Stimulated activated CD8-positive, alpha-beta memory T cell treated with anti-CD3 and anti-CD28 coated beads, Interleukin-12 subunit alpha, Interleukin-12 subunit beta, amount 100 ng/mL, for 24 hours (primary cell): ENCODE data around the gene MFSD6L.

Experiments
- DNase-seq: peaks from one replicate; pipeline ENCODE4 v3.0.0-alpha.2; 2020; ENCODE audit errors: extremely low read depth

Gene MFSD6L, protein sequence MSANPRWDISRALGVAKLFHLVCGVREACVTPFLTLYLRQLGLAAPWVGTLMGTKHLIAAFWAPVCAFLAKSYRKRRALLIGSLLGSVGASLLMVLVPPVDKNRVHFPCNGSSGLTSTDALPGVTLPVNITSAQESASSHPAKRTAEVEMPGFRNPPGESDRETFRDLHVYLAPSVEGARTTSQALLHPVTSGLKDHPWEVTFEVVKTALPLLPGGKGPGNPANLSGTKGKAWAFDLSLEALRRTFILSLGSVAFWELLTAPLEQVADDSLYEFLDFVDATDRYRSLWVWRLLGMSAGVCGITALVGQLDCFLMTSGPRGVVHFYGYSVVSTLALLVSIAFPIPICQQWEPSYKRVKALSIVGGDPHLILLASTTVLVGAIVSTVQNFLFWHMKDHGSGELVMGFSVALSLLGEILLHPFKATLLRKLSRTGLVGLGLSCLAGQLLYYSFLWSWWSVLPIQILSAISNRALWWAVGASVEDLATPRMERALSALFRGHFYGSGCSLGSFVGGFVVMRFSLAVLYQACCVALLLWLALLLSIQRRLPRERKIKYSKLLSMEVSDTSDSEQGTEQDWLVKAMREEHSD

DNA sequence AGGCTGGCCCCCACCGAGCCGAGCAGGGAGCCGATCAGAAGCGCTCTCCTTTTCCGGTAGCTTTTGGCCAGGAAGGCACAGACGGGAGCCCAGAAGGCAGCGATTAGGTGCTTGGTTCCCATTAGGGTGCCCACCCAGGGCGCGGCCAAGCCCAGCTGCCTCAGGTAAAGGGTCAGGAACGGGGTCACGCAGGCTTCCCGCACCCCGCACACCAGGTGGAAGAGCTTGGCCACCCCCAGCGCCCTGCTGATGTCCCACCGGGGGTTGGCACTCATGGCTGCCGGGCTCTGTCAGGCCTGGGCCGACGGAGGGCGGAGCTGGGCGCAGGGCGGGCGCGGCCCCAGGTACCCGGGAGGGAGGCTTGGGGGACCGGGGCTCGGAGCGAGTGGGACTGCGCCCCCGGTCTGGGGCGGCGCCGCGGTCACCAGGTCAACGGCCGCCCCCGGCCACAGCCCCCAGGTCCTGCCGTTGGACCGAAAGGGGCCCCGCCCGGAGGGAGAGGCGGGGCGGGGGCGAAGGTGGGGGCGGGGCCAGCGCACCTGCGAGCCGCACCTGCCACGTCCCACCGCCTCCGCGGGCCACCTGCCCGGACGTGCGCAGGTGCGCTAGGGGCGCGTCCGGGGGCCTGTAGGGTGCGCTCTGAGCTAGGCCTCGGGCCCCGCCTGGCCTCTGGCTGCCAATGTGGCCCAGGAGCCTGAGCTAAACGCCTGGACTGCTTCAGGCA, at the start of gene MFSD6L:
Gene MFSD6L (minus strand): TSS at position 520 of the 724 bp plus-strand sequence. CDS start 245 bp downstream, at position 275.
- no peak for DNase-seq

DNA sequence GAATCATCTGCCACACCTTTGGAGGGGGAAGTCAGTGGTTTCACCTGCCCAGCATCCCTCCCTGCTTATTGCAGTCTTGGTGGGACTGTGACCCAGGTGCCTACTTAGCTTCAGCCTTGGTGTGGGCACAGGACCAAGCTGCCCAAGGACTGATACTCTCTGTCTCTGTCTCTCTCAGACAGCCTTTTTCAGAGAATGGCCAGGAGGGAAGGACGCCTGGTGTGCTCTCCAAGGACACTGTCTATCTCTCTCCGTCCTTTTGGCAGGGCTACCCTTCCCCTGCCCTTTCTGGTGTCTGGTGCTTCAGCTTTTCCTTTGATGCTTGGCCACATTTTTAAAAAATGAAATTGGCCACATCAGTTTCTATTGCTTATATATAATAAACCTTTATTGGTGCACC, 48.7 kb upstream of the MFSD6L start:
- DNase-seq = no peak

GRCh38 chr17:8846768-8847211, 47.6 kb upstream of the MFSD6L start:
- DNase-seq = no peak

GRCh38 chr17:8844229-8845218, 45.4 kb upstream of the MFSD6L start:
- DNase-seq = no peak

GRCh38 chr17:8843344-8843743, 44.2 kb upstream of the MFSD6L start:
- DNase-seq = no peak

DNA sequence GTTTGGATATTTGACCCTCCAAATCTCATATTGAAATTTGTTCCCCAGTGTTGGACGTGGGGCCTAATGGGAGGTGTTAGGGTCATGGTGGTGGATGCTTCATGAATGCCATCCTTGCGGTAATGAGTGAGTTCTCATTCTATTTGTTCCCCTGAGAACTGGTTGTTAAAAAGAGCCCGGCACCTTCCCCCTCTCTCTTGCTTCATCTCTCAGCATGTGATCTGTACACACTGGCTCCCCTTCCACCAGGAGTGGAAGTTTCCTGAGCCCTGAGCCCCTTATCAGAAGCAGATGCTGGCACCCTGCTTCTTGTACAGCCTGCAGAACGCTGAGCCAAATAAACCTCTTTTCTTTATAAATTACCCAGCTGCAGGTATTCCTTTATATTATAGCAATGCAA, 42.7 kb upstream of the MFSD6L start:
- DNase-seq = no peak

DNA sequence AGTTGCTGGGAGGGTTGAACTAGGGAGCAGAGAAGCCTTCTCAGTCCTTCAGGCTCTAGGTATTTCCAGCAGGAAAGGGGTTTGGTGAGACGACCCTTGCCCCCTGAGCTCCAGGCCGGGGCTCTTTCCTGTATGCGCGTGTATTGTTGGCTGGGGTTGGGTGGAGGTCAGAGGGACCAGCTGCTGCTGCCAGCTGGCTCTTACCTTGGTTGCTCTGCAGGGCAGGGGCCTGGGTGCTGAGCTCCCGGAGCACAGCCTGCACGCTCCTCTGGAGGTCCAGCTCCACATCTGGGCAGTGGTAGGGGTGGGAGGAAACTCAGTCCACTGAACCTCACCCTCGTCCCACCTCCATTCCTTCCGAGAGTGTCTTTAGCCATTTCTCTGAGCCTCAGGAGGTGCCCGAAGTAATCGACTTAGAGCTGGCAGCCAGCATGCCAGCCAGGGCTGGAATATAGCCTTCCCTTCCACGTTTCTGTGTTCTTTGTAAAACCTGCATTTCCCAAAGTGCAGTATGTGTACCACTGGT, 40.3 kb upstream of the MFSD6L start:
- DNase-seq = no peak

DNA sequence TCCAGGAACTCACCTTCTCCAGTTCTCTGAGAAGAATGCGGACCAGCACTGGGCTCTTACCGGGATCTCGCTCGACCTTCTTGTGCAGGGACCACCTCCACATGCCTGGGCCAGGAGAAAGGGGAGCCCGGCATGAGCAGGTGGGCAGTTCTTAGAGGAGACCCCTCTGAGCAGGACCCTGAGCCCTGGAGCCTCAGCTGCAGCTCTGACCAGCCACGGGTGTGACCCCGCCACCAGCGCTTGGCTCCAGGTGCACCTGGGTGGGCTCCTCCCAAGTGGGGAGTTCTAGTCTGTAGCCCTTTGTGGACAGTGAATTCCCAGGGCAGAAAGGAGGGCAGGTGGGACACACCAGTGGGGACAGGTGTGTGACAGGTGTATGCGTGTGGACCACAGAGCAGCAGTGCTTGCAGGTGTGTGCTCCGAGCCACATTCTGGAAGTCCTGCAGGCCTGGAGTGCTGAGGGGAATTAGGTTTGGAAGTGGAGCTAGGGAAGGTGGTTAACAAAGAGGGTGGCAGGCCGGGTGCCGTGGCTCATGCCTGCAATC, 39.5 kb upstream of the MFSD6L start:
- DNase-seq = no peak

- DNase-seq = no peak
These were observed 38.5 kb upstream of the MFSD6L start for GRCh38 chr17:8837563-8838075.

DNA sequence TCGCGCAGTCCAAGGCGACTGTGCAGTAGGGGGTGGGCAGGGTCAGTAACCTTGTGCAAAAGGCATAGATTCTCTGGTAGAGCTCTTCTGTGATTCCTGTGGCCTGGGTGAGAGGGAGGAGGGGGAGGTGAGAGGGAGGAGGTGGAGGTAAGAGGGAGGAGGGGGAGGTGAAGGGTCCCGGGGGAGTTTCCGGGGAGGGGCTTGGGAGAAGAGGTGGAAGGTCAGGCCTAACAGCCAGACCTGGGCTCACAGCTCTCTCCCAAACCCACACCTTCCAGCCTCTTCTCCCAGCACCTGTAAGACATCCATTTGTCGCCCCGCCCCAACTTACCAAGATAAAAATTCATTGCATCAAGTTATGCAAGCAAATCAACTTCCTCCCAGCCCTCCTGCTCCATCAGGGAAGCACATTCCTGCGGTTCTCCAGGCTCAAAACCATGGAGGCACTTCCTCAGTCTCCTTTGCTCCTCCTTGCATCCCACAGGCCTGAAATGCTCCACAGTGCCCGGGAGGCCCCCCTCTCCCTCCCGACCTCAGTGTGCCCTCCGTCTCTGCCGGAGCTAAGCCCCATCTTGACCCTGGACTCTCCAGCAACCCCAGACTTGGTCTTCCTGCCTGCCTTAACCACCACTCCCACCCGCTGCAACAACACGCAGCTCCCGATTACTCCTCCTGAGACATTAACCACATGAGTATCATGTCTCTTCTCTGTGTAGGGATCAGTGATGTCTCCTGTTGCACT, 37.8 kb upstream of the MFSD6L start:
- no peak for DNase-seq

- no peak for DNase-seq
These were observed 36.6 kb upstream of the MFSD6L start for GRCh38 chr17:8835631-8836364.

DNA sequence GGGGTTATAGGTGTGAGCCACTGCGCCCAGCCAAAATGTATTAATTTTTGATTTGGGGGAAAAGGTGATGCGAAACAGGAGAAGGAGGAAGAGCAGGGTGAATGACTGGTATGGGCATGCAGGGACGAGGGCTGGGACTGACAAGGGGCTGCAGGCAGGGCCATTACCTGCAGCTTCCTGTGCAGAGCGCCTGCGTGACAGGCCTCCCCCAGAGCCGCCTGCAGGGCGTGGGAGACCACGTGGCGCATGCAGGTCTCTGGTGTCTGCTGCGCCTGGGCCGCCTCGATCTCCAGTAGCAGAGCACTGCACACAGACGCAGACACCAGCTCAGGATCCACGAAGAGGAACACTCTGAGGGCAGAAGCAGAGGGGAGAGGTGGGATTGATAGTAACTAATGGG, 35.9 kb upstream of the MFSD6L start:
- DNase-seq = no peak

- DNase-seq = no peak
These were observed 33.7 kb upstream of the MFSD6L start for GRCh38 chr17:8832711-8833352.

DNA sequence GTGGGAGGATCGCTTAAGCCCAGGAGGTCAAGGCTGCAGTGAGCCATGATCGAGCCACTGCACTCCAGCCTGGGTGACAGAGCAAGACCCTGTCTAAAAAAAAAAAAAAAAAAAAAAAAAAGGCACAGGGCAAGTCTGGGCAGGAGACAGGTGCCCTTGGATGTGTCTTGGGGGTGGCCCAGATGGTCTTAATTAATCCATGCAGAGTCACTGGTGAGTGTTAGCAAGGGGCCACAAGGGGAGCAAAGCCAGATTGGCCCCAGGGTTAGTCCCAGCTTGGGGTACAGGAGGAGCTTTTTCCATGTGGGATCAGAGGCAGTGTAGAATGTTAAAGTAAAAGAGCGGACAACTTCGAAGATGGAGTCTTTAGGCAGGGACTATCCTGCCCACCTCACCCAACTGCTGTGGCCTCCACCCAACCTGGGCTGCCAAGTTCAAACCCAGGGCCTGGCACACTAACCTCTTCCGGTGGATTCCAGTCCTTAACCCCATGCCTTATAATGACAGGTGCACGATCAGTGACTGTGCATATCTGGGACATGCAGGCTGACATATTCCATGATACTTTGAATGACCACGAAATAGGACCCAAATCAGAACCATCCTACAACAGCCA, 32.2 kb upstream of the MFSD6L start:
- no peak for DNase-seq

GRCh38 chr17:8830141-8830540, 31.0 kb upstream of the MFSD6L start:
- DNase-seq = no peak

DNA sequence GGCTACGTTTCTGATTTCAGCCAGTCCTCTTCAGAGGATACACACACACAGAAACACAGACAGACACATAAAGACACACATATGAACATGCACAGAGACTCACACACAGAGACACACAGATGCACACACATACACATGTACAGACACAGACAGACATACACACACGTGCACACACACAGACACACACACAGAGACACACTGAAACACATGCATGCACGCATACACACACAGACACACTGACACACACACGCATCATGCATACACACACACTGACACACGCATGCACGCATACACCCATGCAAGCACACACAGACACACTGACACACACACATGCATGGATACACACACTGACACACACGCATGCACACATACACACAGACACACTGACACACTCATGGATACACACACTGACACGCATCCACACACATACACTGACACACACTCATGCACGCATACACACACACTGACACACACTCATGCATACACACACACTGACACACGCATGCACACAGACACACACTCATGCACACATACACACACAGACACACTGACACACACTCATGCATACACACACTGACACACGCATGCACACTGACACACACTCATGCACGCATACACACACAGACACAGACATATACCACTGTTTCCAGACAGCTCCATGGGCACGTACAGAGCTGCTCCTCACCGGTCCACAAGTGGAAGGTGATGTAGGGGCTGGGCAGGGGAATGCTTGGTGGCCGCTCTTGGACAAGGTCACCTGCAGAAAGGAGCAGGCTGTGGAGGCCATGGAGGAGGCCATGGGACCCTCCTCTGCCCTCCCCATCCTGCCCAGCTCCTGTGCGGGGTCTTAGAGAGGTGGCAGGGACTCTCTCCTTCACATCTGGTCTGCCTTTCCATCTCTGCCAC, 30.1 kb upstream of the MFSD6L start:
- DNase-seq = no peak

GRCh38 chr17:8828517-8828875, 29.3 kb upstream of the MFSD6L start:
- DNase-seq = no peak
